ENCODE results near the gene ISCU. TPM values are rescaled to one million over a fixed set of nuclear protein-coding genes. Genes with fewer than 3 reads are reported as not detected.
A peak's percentile ranks its signal among the peaks of the same experiment; 100 is the strongest.

The ISCU gene
- polyA plus RNA-seq, 1 of the 3 experiments (the other 2 are of a cell fraction), result 165 TPM

DNA sequence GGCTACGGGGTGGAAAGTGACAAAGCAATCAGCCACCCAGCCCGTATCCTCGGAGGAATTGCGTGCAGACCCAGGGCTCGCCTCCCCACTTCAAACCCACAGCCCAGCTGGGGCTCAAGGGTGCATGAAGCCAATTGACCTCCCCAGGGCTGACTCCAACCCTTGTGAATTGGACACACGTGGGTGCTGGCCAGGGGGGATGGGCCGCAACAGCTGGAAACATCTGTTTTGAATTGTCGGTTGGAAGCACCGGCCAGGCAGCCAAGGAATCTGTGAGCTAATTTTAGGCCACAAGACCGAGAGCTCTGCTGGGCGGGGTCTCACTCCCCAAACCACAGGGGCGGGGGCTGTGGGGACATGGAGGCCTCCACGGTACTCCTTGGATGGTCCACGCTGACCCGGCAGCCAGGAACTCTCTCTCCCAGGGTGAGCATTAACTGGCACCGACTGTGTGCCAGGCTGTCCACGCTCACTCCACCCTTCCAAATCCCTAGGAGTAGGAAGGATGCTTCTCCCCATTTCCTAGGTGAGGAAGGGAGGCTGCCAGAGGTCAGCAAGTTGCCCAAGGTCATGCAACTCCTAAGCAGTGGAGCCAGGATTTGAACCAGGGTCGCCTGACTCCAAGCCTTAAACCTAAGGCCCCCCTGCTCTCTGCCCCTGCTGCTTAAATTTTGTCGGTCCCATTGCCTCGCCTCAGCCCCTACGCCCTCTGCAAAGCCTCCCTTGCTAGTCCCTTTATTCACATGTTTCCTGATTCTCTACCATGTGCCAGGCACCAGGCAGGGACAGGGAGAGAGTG is 47.3 kb downstream of the ISCU start:
- WGBS (ENCODE audit: low lambda C conversion rate), result 58% methylated on average over 16 of the region's 21 CpGs
- H3K9ac ChIP-seq, result no peak overlapping the region

DNA sequence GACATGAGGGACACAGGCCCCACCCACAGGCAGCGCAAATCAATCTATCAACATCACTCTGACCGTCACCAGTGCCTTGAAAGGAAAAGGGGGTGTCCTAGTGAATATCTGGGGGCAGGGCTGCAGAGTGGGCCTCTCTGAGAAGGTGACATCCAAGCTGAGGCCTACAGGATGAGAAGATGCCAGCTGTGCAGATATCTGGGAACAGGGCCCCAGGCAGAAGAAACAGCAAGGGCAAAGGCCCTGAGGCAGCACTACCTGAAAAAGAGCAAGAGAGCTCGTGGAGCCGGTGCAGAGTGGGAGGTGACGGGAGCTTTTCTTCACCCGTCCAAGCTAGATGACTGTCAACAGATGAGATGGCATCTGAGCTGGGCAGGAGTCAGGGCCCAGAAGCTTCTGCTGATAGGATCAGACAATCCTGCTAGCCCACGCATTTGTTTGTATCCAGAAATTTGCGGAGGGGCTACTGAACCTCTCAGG is 48.0 kb downstream of the ISCU start:
- no peak for DNase-seq
- 95% methylated on average over 8 of the region's 8 CpGs for WGBS (ENCODE audit: low lambda C conversion rate)
- Histone ChIP-seq H3K27me3 (ENCODE audit: insufficient read depth) (no peaks in the 10 kb centered on the region), H3F3A (replicated peaks; ENCODE audit: insufficient read depth) (peaks cover 6% of the 10 kb centered on the region), H3K4me3 (ENCODE audit: low read depth in 2 of 2, low read length in 1 of 2) (no peak overlapping the region), H3K27ac (ENCODE audit: low read depth in 2 of 2, low read length in 1 of 2) (no peak overlapping the region), H3K9me2 (no peaks in the 10 kb centered on the region), H3K4me2 (no peak overlapping the region), H3K79me2 (ENCODE audit: insufficient read depth) (no peaks in the 10 kb centered on the region), H4K20me1 (ENCODE audit: insufficient read depth) (no peaks in the 10 kb centered on the region), H3K9ac (no peak overlapping the region), H2AFZ (ENCODE audit: low read depth) (no peak overlapping the region), H3K9me3 (no peaks in the 10 kb centered on the region), H3K36me3 (replicated peaks in 1 of 2; ENCODE audit: control insufficient read depth in 1 of 2, insufficient read depth in 2 of 2, low read length in 1 of 2) (no peaks in the 10 kb centered on the region), H3K4me1 (ENCODE audit: control insufficient read depth in 1 of 2, insufficient read depth in 2 of 2, low read depth in 1 of 2, low read length in 1 of 2) (peaks cover 7 to 21% of the 10 kb centered on the region in 2 experiments; a peak in 3 of 4 replicates)
- ChIA-PET POLR2A (interaction anchor here (1.3 kb wide), 1 partner anchor 44 kb away, joined by 3 read pairs; no protein-coding TSS in a partner anchor), CTCF (interaction anchor here (1.1 to 19.2 kb wide), 4 partner anchors 10 to 340 kb away, joined by 4 to 503 read pairs (median 5); partner anchors contain the start of genes ISCU and SART3)
- TF ChIP-seq, protein P1, sequence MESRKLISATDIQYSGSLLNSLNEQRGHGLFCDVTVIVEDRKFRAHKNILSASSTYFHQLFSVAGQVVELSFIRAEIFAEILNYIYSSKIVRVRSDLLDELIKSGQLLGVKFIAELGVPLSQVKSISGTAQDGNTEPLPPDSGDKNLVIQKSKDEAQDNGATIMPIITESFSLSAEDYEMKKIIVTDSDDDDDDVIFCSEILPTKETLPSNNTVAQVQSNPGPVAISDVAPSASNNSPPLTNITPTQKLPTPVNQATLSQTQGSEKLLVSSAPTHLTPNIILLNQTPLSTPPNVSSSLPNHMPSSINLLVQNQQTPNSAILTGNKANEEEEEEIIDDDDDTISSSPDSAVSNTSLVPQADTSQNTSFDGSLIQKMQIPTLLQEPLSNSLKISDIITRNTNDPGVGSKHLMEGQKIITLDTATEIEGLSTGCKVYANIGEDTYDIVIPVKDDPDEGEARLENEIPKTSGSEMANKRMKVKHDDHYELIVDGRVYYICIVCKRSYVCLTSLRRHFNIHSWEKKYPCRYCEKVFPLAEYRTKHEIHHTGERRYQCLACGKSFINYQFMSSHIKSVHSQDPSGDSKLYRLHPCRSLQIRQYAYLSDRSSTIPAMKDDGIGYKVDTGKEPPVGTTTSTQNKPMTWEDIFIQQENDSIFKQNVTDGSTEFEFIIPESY (IDR thresholded peaks at IDR 0.05; ENCODE audit: borderline replicate concordance, low read depth), result no peak
- no peak for TF ChIP-seq SIN3A (IDR thresholded peaks at IDR 0.05; ENCODE audit: borderline replicate concordance, low read depth, low read length)
- TF ChIP-seq EZH2phosphoT487 (IDR thresholded peaks at IDR 0.05; ENCODE audit: borderline replicate concordance, low read depth), result no peak

More for the DNA sequence above, 47.3 kb downstream of the ISCU start:
- CTCF ChIA-PET, result interaction anchor here (1.1 to 19.2 kb wide), 4 partner anchors 8 to 341 kb away, joined by 5 to 503 read pairs (median 34); partner anchors contain the start of genes ISCU and SART3
- peaks cover 10% of the 10 kb centered on the region for H3F3A ChIP-seq (replicated peaks; ENCODE audit: insufficient read depth)
- peak; percentile 68 for DNase-seq
- no peak overlapping the region; the same call in 1 of the 2 replicates for H3K4me2 ChIP-seq
- H3K36me3 ChIP-seq (replicated peaks in 1 of 2; ENCODE audit: control insufficient read depth in 1 of 2, insufficient read depth in 2 of 2, low read length in 1 of 2), result no peaks in the 10 kb centered on the region
- peaks cover 7 to 21% of the 10 kb centered on the region in 2 experiments; a peak in 3 of 4 replicates for H3K4me1 ChIP-seq (ENCODE audit: control insufficient read depth in 1 of 2, insufficient read depth in 2 of 2, low read depth in 1 of 2, low read length in 1 of 2)
- H3K9me2 ChIP-seq, result no peaks in the 10 kb centered on the region
- H2AFZ ChIP-seq (ENCODE audit: low read depth), result no peak overlapping the region
- no peaks in the 10 kb centered on the region for H3K27me3 ChIP-seq (ENCODE audit: insufficient read depth)
- H3K27ac ChIP-seq (ENCODE audit: low read depth in 2 of 2, low read length in 1 of 2), result no peak overlapping the region
- POLR2A ChIA-PET, result interaction anchor here (1.3 kb wide), 1 partner anchor 44 kb away, joined by 3 read pairs; no protein-coding TSS in a partner anchor
- no peaks in the 10 kb centered on the region for H3K79me2 ChIP-seq (ENCODE audit: insufficient read depth)
- no peaks in the 10 kb centered on the region for H4K20me1 ChIP-seq (ENCODE audit: insufficient read depth)
- H3K4me3 ChIP-seq (ENCODE audit: low read depth in 2 of 2, low read length in 1 of 2), result no peak overlapping the region
- TF ChIP-seq MXI1 (IDR thresholded peaks at IDR 0.05; ENCODE audit: low read depth, low read length) (peak; percentile 47; the same call in 1 of the 2 replicates), TCF12 (IDR thresholded peaks at IDR 0.05) (peak; percentile 88), CHD2 (IDR thresholded peaks at IDR 0.05; ENCODE audit: low read length, partially characterized antibody) (peak; percentile 85), TEAD4 (IDR thresholded peaks at IDR 0.05; ENCODE audit: borderline replicate concordance, insufficient read depth) (no peak), NFIC (IDR thresholded peaks at IDR 0.05; ENCODE audit: borderline replicate concordance) (no peak)
- TF ChIP-seq, protein P2, sequence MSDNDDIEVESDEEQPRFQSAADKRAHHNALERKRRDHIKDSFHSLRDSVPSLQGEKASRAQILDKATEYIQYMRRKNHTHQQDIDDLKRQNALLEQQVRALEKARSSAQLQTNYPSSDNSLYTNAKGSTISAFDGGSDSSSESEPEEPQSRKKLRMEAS (IDR thresholded peaks at IDR 0.05; ENCODE audit: low read depth), result peak; percentile 39; the same call in 1 of the 2 replicates
- TF ChIP-seq, protein P3, sequence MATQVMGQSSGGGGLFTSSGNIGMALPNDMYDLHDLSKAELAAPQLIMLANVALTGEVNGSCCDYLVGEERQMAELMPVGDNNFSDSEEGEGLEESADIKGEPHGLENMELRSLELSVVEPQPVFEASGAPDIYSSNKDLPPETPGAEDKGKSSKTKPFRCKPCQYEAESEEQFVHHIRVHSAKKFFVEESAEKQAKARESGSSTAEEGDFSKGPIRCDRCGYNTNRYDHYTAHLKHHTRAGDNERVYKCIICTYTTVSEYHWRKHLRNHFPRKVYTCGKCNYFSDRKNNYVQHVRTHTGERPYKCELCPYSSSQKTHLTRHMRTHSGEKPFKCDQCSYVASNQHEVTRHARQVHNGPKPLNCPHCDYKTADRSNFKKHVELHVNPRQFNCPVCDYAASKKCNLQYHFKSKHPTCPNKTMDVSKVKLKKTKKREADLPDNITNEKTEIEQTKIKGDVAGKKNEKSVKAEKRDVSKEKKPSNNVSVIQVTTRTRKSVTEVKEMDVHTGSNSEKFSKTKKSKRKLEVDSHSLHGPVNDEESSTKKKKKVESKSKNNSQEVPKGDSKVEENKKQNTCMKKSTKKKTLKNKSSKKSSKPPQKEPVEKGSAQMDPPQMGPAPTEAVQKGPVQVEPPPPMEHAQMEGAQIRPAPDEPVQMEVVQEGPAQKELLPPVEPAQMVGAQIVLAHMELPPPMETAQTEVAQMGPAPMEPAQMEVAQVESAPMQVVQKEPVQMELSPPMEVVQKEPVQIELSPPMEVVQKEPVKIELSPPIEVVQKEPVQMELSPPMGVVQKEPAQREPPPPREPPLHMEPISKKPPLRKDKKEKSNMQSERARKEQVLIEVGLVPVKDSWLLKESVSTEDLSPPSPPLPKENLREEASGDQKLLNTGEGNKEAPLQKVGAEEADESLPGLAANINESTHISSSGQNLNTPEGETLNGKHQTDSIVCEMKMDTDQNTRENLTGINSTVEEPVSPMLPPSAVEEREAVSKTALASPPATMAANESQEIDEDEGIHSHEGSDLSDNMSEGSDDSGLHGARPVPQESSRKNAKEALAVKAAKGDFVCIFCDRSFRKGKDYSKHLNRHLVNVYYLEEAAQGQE (IDR thresholded peaks at IDR 0.05; ENCODE audit: low read depth, low read length), result no peak
- no peaks in the 10 kb centered on the region for H3K9me3 ChIP-seq

Data from SK-N-SH (cell line).